ENCODE data around the gene HBB.

HBB gene

GRCh38 chr11:5247472-5248192 lies 20.8 kb upstream of the HBB start:
- no peak for DNase-seq (ENCODE audit: low spot score)

- no peak for DNase-seq (ENCODE audit: low spot score)
Observed at GRCh38 chr11:5246772-5247471, 20.1 kb upstream of the HBB start.

- no peak for DNase-seq (ENCODE audit: low spot score)
Observed at GRCh38 chr11:5245155-5245554, 18.3 kb upstream of the HBB start.

GRCh38 chr11:5243816-5244180 lies 16.9 kb upstream of the HBB start:
- no peak for DNase-seq (ENCODE audit: low spot score)

- DNase-seq (ENCODE audit: low spot score), result no peak
Observed at GRCh38 chr11:5242933-5243815, 16.3 kb upstream of the HBB start.

- no peak for DNase-seq (ENCODE audit: low spot score)
Observed at GRCh38 chr11:5242208-5242607, 15.3 kb upstream of the HBB start.

GRCh38 chr11:5241458-5241857 lies 14.6 kb upstream of the HBB start:
- DNase-seq (ENCODE audit: low spot score), result no peak

GRCh38 chr11:5240458-5240857 lies 13.6 kb upstream of the HBB start:
- DNase-seq (ENCODE audit: low spot score), result no peak

GRCh38 chr11:5240056-5240455 lies 13.2 kb upstream of the HBB start:
- no peak for DNase-seq (ENCODE audit: low spot score)

GRCh38 chr11:5239046-5239445 lies 12.2 kb upstream of the HBB start:
- DNase-seq (ENCODE audit: low spot score), result no peak

GRCh38 chr11:5238486-5238885 lies 11.6 kb upstream of the HBB start:
- DNase-seq (ENCODE audit: low spot score), result no peak

GRCh38 chr11:5237420-5237819 lies 10.5 kb upstream of the HBB start:
- DNase-seq (ENCODE audit: low spot score), result no peak

- no peak for DNase-seq (ENCODE audit: low spot score)
Observed at GRCh38 chr11:5235364-5236095, 8.7 kb upstream of the HBB start.

- no peak for DNase-seq (ENCODE audit: low spot score)
Observed at GRCh38 chr11:5234381-5234834, 7.5 kb upstream of the HBB start, which contains the start of gene HBD. Gene HBD (minus strand): TSS chr11:5234483. CDS start chr11:5234433, 50 bp downstream.

GRCh38 chr11:5233307-5233706 lies 6.4 kb upstream of the HBB start:
- no peak for DNase-seq (ENCODE audit: low spot score)

GRCh38 chr11:5232821-5233220 lies 6.0 kb upstream of the HBB start:
- DNase-seq (ENCODE audit: low spot score), result no peak

- no peak for DNase-seq (ENCODE audit: low spot score)
Observed at GRCh38 chr11:5232176-5232575, 5.3 kb upstream of the HBB start.

- no peak for DNase-seq (ENCODE audit: low spot score)
Observed at GRCh38 chr11:5231111-5231510, 4.2 kb upstream of the HBB start.

GRCh38 chr11:5230266-5230665 lies 3.4 kb upstream of the HBB start:
- no peak for DNase-seq (ENCODE audit: low spot score)

- no peak for DNase-seq (ENCODE audit: low spot score)
Observed at GRCh38 chr11:5229796-5230195, 2.9 kb upstream of the HBB start.

- no peak for DNase-seq (ENCODE audit: low spot score)
Observed at GRCh38 chr11:5229356-5229755, 2.5 kb upstream of the HBB start.

- DNase-seq (ENCODE audit: low spot score), result no peak
Observed at GRCh38 chr11:5228124-5228523, 1.3 kb upstream of the HBB start.
